Mesothelial cell of epicardium (in vitro differentiated cells): Measurements from ENCODE around the gene NCOA7. TPM values are rescaled to one million over a fixed set of nuclear protein-coding genes. Genes with fewer than 3 reads are reported as not detected.
A peak's percentile ranks its signal among the peaks of the same experiment; 100 is the strongest.

Experiments
- DNase-seq, 2 experiments: peaks; one replicate each; pipeline ENCODE4 v3.0.0; 2021; ENCODE audit warnings: low spot score in 2 of 2; ENCODE audit not compliant: unreplicated experiment in 2 of 2
- H3K27ac Mint-ChIP-seq: 2 replicates; pipeline ENCODE4 v1.8.0; 2021; ENCODE audit warnings: mixed read lengths
- H3K27me3 Mint-ChIP-seq: 2 replicates; pipeline ENCODE4 v1.8.0; 2021; ENCODE audit warnings: low read depth, mixed read lengths
- H3K36me3 Mint-ChIP-seq: 2 replicates; pipeline ENCODE4 v1.8.0; 2021; ENCODE audit warnings: mixed read lengths
- H3K4me1 Mint-ChIP-seq: 2 replicates; pipeline ENCODE4 v1.8.0; 2021; ENCODE audit warnings: mixed read lengths
- H3K4me3 Mint-ChIP-seq: 2 replicates; pipeline ENCODE4 v1.8.0; 2021; ENCODE audit warnings: mild to moderate bottlenecking, moderate library complexity, mixed read lengths
- H3K9me3 Mint-ChIP-seq: 2 replicates; pipeline ENCODE4 v1.8.0; 2021; ENCODE audit warnings: mixed read lengths
- CTCF ChIP-seq: fragments of 200-600 bp; sonication (generic); IDR thresholded peaks from one replicate; pipeline ENCODE4 v1.5.0; 2021; ENCODE audit warnings: antibody characterized with exemption; ENCODE audit not compliant: unreplicated experiment
- total RNA-seq: library from RNA; stranded (reverse); gene quantifications from 3 replicates; pipeline ENCODE4 v1.2.1, GENCODE V29; 2021

NCOA7 gene
- total RNA-seq, 1 donor from 2014 or later: 52.4 TPM

- TF ChIP-seq CTCF: no peak
- H3K27ac Mint-ChIP-seq: peak overlapping the region; percentile 37
- no peak for DNase-seq
- no peak overlapping the region for H3K4me3 Mint-ChIP-seq
- no peaks in the 10 kb centered on the region for H3K9me3 Mint-ChIP-seq
- H3K27me3 Mint-ChIP-seq: no peaks in the 10 kb centered on the region
- H3K36me3 Mint-ChIP-seq: no peaks in the 10 kb centered on the region
- H3K4me1 Mint-ChIP-seq: peaks cover 46% of the 10 kb centered on the region
Measured at GRCh38 chr6:125868678-125869395, 78.1 kb downstream of the NCOA7 start.

- no peak for TF ChIP-seq CTCF
- no peak for DNase-seq
- no peaks in the 10 kb centered on the region for H3K36me3 Mint-ChIP-seq
- H3K4me1 Mint-ChIP-seq: peaks cover 46% of the 10 kb centered on the region
- no peak overlapping the region for H3K4me3 Mint-ChIP-seq
- H3K27me3 Mint-ChIP-seq: no peaks in the 10 kb centered on the region
- no peaks in the 10 kb centered on the region for H3K9me3 Mint-ChIP-seq
- peak overlapping the region; percentile 1 for H3K27ac Mint-ChIP-seq
Measured at GRCh38 chr6:125869427-125869826, 78.7 kb downstream of the NCOA7 start.

- Mint-ChIP-seq H3K27ac (no peak overlapping the region), H3K9me3 (no peaks in the 10 kb centered on the region), H3K27me3 (no peaks in the 10 kb centered on the region), H3K36me3 (peaks cover 8% of the 10 kb centered on the region), H3K4me3 (no peak overlapping the region), H3K4me1 (peaks cover 46% of the 10 kb centered on the region)
- no peak for TF ChIP-seq CTCF
- no peak for DNase-seq
Measured at GRCh38 chr6:125871365-125871764, 80.6 kb downstream of the NCOA7 start.

- no peak overlapping the region for H3K4me3 Mint-ChIP-seq
- peaks cover 42% of the 10 kb centered on the region for H3K4me1 Mint-ChIP-seq
- TF ChIP-seq CTCF: no peak
- peaks cover 9% of the 10 kb centered on the region for H3K36me3 Mint-ChIP-seq
- no peak for DNase-seq
- H3K9me3 Mint-ChIP-seq: no peaks in the 10 kb centered on the region
- H3K27me3 Mint-ChIP-seq: no peaks in the 10 kb centered on the region
- H3K27ac Mint-ChIP-seq: peak overlapping the region; percentile 78
Measured at GRCh38 chr6:125872259-125872921, 81.6 kb downstream of the NCOA7 start.

GRCh38 chr6:125882243-125882642 lies 91.5 kb downstream of the NCOA7 start:
- H3K27me3 Mint-ChIP-seq: no peaks in the 10 kb centered on the region
- no peak overlapping the region for H3K27ac Mint-ChIP-seq
- H3K36me3 Mint-ChIP-seq: peaks cover 29% of the 10 kb centered on the region
- peaks cover 9% of the 10 kb centered on the region for H3K4me1 Mint-ChIP-seq
- TF ChIP-seq CTCF: no peak
- DNase-seq: no peak
- H3K9me3 Mint-ChIP-seq: no peaks in the 10 kb centered on the region
- no peak overlapping the region for H3K4me3 Mint-ChIP-seq
